ENCODE results near the gene RNF220.
"Not testable (repeated sequence)": the region's sequence is repeated elsewhere in the genome, so short reads cannot be mapped to it uniquely, and the experiment has no call there.

RNF220 gene

DNA sequence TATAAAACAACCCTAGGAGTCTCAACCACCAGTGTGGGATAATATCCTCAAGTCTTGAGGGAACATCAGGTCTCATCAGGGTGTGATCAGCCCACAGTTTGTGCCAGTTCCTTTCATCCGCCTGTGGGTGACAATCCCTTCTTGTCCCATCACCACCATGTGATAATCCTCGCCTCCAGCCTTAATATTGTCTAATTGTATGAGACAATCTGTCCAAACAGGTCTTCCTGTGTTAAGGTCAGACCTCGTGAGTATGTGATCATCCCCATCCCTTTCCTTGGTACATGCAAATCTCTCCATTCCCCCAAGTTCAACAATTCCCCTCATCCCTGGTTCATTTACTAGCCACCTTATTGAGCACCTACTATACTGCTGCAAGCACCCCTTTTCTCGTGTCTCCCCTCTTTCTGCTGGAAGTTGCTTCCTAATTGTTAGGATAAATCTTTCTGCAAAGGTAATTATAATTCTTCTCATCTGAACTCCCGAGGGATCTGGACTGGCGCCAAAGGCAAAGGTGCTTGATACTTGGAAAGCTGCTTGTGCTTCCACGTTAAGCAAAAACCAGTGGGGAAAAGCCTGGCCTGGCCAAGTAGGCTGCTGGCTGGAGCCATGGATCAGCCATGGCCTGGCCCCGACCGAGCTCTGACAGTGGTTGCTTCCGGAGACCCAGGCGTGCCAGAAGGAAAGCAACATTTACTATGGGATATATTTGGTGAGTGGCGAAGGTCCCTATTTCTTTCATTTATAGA is 92.5 kb downstream of the RNF220 start:
- no peak for DNase-seq

- no peak for DNase-seq
Measured at GRCh38 chr1:44499306-44499705, 94.3 kb downstream of the RNF220 start.

DNA sequence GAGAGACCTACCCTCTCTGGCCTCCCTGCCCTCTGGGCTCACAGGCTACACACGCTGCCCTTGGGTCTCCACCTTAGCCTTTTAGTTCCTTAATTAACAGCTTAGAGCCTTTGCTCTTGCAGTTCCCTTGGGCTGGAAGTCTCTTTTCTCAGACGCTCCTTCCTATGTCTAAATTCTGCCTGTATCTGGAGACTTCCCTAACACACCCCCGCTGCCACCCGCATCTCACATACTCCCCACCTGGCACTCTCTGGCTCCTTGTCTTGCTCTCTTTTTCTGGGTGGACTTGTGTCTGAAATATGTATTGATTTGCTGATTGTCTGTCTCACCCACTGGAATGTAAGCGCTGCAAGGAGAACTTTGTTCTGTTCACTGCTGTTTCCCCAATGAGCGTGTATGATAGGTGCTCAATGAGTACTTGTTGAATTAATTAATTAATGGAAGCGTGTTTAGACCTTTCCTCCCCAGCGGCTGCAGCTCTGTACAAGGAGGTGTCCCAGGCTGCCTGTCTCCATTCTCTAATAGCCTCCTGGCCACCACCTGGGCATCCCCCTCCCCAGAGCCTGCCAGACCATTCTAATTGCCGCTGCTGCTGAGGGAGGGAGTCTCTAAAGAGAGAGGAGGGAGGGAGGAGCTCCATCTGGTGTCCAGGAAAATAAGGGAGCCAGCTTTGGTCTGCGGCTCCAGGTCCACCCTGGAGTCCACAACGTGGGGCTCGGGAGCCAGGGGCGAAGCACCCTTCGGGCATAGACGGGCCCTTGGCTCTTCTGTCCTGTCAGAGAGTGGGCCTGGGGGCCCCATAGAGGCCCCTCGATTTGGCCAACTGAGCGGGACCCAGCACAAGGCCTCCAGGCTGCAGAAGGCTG is 95.4 kb downstream of the RNF220 start:
- no peak for DNase-seq

DNA sequence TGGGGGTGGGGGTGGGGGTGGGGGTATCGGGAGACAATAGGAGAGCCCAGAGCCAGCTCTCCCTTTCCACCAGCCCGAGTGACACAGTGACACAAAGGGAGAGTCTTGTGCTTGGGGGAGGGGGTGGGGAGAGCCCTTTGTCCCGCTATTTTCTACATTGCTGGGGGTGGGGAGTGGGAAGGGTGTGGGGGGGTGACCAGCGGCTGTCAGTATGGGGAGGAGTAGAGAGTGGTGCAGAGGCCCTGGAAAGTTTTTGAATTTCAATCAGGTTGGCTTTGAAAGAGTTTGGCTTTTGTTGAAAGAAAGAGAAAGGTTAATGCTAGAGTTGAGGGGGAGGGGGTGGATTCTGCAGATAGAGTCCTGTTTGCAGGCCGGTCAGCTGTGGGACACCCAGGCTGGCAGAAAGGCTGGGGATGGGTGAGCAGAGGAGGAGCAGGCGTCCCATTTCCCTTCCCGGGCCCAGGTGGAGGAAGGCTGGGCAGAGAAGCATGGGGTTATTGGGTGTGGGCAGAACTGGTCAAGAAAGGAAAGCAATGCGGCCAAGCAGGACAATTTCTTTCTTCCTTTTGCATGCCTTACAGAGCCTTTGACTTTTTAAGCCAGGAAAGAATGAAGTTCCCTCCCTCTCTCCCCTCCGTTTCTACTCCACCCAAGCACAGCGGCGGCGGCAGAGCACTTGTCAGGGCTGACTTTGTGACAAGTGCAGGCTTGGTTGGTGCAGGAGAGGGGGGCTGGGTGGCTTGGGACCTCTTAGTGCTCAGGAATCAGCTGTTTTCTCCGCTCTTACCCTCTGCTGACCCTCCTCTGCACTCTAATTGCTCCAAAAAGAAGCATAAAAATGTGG is 96.2 kb downstream of the RNF220 start:
- DNase-seq = no peak

DNA sequence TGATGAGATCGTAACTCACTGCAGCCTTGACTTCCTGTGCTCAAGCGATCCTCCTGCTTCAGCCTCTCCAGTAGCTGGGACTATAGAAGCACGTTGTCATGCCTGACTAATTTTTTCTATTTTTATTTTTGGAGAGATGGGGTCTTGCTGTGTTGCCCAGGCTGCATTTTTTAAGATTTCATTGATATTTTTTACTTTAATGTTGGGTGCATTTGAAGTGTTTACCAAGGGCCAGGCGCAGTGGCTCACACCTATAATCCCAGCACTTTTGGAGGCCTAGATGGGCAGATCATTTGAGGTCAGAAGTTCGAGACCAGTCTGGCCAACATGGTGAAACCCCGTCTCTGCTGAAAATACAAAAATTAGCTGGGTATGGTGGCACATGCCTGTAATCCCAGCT is 97.8 kb downstream of the RNF220 start:
- not testable (repeated sequence) for DNase-seq

DNA sequence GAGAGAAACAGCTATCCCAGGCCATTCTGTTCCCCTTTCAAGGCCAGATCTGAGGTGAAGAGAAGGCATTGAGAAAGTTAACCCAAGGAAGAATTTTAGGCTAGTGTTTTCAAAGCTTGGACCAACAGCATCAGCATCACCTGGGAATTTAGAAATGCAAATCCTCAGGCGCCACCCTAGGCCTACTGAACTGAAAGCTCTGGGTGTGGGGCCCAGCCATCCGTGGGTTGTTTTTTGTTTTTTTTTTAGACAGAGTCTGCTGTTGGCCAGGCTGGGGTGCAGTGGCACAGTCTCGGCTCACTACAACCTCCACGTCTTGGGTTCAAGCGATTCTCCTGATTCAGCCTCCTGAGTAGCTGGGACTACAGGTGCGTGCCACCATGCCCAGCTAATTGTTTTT is 98.6 kb downstream of the RNF220 start:
- DNase-seq = no peak

DNA sequence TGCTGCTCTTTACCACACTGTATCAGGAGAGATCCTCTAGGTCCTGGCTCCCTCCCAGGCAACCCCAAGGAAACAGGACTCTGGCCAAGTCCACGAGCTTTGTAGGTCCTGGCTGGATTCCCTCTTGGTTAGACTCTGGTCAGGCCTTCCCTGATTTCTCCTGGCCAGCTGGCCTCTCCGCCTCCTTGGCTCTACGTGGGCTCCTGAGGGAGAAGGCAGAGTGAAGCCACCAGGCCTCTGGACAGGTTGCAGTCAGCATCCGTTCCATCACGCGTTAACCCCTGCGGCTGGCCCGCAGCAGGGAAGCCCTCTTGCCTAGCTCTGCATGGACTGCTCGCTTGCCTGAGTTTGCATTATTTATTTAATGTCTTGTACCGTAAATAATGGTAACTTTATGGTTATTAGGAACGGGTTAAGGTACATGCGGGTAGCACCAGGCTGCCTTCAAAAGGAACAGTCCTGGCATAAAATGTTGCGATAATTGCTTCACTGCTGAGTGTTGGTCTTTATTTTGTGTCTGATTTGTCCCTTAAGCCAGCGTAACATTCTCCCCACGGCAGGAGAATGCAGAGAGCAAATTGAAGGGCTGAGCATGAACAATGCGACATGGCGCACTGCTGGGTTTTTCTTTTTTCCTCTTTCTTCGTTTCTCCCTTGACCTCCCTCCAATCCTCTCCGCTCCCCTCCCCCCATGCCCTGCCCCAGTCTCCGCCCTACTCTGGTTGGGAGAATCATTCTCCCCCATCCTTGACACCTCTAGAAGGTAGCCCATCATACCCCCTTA is 100.3 kb downstream of the RNF220 start:
- DNase-seq = no peak

DNA sequence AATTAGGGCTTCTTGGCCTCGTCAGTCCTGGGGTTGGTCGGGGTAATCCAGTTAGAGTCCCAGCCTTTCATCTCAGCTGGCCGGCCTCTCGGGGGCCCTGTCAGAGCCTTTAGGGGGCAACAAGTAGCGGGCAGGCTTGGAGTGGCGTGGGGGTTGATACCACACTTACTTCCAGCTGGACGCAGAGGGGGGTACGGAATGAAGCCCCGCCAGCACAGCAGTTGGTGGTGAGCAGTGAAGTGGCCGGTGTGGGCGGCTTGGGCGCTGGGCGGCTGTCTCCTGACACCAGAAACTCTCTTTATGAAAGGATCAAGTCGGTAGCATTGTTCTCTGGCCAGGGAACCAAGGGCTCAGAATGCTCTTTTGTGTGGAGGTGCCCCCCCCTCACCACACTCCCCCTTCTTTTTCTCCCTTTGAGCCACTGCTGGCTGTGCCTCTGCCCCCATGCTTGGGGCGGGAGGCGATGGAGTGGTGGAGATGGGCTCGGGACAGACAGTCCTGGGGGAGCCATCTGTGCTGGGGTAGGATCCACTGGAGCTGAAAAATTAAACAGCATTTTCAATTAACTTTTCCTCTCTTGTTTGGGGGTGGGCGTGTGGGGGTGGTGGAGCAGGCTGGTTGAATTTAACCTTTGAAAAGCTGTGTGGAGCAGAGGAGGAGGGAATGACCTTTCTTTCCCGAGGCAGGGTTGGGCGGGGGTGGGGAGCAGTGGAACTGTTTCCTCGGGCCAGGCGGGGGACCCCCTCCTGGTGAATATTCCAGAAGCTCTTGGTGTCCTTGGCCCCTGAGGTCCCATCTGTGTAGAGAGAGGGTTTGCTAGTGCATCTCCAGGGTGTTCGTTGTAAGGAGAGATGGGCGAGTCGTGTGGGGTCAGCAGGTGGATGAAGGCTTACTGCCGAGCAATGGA is 102.7 kb downstream of the RNF220 start:
- no peak for DNase-seq

DNA sequence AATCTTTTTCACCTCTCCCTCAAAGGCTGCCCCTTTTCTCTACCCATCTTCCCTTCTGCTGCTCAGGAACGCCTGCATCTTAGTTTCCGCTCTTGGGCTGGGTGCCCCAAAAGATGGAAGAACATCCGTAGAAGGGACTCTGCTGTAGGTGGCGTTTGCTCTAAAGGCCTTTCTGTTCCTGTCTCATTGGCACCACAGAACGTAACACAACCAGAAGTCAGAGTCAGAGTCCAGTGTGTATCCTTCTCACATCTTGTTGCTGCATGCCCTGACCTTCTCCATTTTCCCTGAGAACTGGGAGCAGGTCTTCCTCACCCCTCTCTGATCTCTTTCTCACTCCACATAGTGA is 103.3 kb downstream of the RNF220 start:
- DNase-seq = no peak

DNA sequence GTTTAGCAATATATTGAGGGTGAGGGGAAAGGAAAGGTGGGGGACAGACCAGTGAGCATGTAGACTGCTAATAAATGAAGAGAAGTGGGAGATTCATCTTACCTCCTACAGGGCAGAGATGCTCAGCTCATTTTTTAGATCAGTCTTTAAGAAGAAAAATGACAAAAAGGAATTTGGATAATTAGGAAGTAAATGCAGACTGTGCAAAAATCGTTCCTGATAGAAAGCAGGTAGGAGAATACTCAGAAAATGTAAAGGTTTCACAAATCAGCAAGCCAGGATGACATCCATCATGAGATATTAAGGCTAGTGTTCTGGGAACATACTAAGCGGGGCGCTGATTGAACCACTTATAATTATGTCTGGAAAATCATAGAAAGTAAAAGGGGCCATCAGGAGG is 106.3 kb downstream of the RNF220 start:
- no peak for DNase-seq

DNA sequence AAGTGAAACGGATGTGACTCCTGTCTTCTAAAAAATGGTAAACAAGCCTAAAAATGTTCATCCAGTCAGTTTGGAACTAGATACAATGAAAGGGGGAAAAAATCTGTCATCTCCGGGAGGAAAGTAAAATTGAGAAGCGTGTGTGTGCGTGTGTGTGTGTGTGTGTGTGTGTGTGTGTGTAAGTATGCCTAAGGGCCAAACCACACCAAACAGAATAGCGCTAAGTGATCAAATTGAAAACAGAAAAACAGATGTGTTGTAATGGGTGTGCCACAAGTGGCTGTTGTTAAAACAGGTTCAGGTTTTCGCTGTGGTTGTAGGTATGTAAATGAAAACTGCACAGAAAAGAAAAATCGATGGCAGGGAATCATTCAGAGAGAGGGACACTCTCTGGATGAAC is 106.7 kb downstream of the RNF220 start:
- DNase-seq = peak; percentile 11

DNA sequence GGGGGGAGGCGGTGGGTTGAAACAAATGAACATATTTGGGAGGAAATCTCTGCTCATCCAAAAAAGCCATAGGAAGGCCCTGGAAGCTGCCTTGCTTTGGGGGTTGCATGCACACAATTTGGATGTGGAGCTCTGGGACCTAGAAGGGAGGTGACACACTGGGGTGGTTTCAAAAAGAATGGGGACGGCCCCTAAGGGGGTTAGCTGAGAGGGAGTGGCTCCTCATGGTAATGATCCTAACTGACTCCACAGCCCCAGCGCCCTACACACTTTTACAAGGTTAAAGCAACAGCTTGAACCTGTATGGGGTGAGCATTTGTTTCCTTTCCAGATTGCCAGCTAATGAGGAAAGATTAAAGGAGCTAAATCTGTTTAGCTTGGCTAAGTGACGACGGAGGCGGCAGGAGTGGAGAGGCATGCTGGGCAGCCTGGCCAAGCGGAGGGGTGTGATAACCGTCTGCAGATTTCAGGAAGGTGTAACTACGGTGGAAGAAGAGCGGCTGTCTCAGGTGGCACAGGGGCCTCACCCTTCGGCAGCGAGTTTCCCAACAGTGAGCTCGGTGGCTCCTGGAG is 107.3 kb downstream of the RNF220 start:
- no peak for DNase-seq

DNA sequence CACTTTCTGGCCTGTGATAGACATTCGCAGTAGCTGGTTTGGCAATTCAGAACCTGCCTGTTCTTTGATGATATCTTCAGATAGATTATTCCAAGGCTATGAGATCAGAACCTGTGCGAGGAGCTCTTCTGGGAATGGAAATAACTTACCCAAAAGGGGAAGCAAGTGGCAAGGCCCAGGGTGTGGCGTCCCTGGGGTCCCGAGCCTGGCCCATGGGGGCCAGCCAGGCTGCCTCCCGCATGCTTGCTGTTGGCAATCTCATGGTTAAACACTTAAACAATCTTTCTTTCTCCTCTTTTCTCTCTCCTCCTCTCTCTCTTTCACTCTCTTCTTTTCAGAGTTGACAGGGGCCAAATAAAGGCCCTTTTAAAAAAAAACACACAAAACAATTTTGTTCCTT is 108.1 kb downstream of the RNF220 start:
- DNase-seq = no peak

DNA sequence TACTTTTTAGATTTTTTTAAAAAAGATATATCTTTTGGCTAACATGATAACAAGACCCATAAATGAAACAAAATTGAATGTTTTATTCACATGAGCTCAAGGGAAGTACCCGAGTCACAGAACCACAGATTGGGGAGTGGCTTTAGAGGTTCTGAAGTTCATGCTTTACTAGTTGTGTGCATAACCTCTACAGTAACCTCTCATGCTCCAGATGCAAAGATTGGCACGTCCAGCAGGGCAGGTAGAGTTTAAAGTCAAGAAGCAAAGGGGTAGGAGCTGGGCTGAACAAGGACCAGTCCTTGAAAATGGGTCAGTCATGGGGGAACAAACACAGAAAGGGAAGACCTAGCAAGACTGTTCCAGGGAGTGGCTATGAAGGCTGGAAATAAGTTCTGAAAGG is 109.6 kb downstream of the RNF220 start:
- no peak for DNase-seq

GRCh38 chr1:44515416-44515815 is 110.4 kb downstream of the RNF220 start:
- DNase-seq = no peak

DNA sequence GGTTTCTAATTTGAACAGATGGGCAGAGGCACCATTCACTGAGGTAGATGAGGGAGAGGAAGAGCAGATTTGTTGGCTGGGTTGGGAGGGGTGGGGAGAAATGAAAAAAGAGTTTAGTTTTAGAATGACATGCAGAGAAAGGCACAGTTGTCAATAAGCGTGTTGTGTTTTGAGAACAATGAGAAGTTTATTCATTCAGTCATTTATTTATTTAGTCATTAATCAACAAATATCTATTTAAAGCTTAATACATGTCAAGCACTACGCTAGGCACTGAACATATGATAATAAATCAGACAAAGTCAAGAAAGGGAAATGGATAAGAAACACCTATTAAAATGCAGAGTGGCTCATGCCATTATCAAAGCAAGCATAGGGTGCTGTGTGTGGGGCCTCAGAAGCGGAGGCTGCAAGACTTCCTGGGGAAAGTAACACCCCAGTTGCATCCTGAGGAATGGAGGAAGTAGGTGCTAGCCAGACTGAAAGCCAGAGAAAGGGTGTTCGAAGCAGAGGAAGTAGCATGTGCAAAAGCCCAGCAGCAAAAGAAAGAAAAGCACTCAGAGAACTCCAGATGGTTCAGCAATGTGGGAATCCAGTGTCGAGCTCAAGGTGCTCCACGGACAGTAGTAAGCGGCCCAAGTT is 114.1 kb downstream of the RNF220 start:
- no peak for DNase-seq

GRCh38 chr1:44521378-44522080 is 116.5 kb downstream of the RNF220 start:
- DNase-seq = no peak

- peak; percentile 12 for DNase-seq
Measured at GRCh38 chr1:44523593-44524591, 118.8 kb downstream of the RNF220 start.

Measured in DMS153 (cell line).